Caco-2 (cell line): Measurements from ENCODE around the gene RNF19B. TPM values are rescaled to one million over a fixed set of nuclear protein-coding genes. Genes with fewer than 3 reads are reported as not detected.

Experiments used
- BruUV-seq: library from RNA; stranded (reverse); fragments of 400-500 nt; replicated peaks from 2 replicates; lab custom pipeline; 2021; lab: Mats Ljungman, UMichigan
- CTCF ChIA-PET: fragments of 300-600 bp; sonication (Branson Sonifier 250); formaldehyde crosslinking; loops from one replicate; lab custom pipeline; 2022; ENCODE audit warnings: antibody characterized with exemption; lab: Charles Lee
- POLR2A ChIA-PET: fragments of 300-600 bp; sonication (Branson Sonifier 250); formaldehyde crosslinking; loops from one replicate; lab custom pipeline; 2022; ENCODE audit warnings: antibody characterized with exemption; lab: Charles Lee
- DNase-seq, 2 experiments: peaks; one replicate each; pipeline versions ENCODE4 v3.0.0 to v3.0.0-alpha.2; 2020 to 2022
- H3K27me3 ChIP-seq: replicated peaks from 2 replicates; pipeline ENCODE4 v1.6.0; 2011; ENCODE audit warnings: low read length; ENCODE audit not compliant: control insufficient read depth, insufficient read depth
- H3K36me3 ChIP-seq: 2 replicates; pipeline ENCODE4 v1.5.1; 2011; ENCODE audit warnings: low read length; ENCODE audit not compliant: control insufficient read depth, insufficient read depth
- H3K4me1 ChIP-seq: fragments of 250-450 bp; sonication (Bioruptor Pico); 2 replicates; pipeline ENCODE4 v1.5.1; 2020; ENCODE audit warnings: mild to moderate bottlenecking
- H3K4me3 ChIP-seq: 2 replicates; pipeline ENCODE4 v1.5.1; 2011; ENCODE audit warnings: low read depth, mild to moderate bottlenecking, control low read depth, low read length
- H3K9me3 ChIP-seq: fragments of 250-450 bp; sonication (Bioruptor Pico); 2 replicates; pipeline ENCODE4 v1.5.1; 2020; ENCODE audit warnings: mild to moderate bottlenecking, moderate library complexity
- H3K27ac Mint-ChIP-seq: one replicate; pipeline ENCODE4 v1.8.0; 2022; ENCODE audit warnings: mixed read lengths; ENCODE audit not compliant: unreplicated experiment
- H3K27me3 Mint-ChIP-seq: one replicate; pipeline ENCODE4 v1.8.0; 2022; ENCODE audit warnings: mixed read lengths; ENCODE audit not compliant: insufficient read depth, unreplicated experiment
- H3K36me3 Mint-ChIP-seq: one replicate; pipeline ENCODE4 v1.8.0; 2022; ENCODE audit warnings: mild to moderate bottlenecking, mixed read lengths; ENCODE audit not compliant: insufficient read depth, unreplicated experiment
- H3K4me1 Mint-ChIP-seq: one replicate; pipeline ENCODE4 v1.8.0; 2022; ENCODE audit warnings: low read depth, mixed read lengths; ENCODE audit not compliant: unreplicated experiment
- H3K4me3 Mint-ChIP-seq: one replicate; pipeline ENCODE4 v1.8.0; 2022; ENCODE audit warnings: mild to moderate bottlenecking, moderate library complexity, mixed read lengths; ENCODE audit not compliant: unreplicated experiment
- H3K9me3 Mint-ChIP-seq: one replicate; pipeline ENCODE4 v1.8.0; 2022; ENCODE audit warnings: mixed read lengths; ENCODE audit not compliant: unreplicated experiment
- intact Hi-C: fragments of 100-400 bp; cut with micrococcal nuclease; formaldehyde crosslinking; loops from one replicate; pipeline ENCODE4 v1.10.0; 2022; ENCODE audit not compliant: unreplicated experiment
- total RNA-seq: library from RNA; stranded (reverse); gene quantifications from 2 replicates; pipeline ENCODE4 v1.2.3, GENCODE V29; 2022
- TF ChIP-seq, protein P1 (sequence below), 2 experiments: fragments of 200-600 bp in 1 of 2; IDR thresholded peaks; 1 replicate in 1 of 2; 2 replicates in 1 of 2; pipeline versions ENCODE4 v1.5.1 to v1.8.0; 2011 to 2022; ENCODE audit warnings: antibody characterized with exemption in 1 of 2, control low read depth in 1 of 2, inconsistent platforms in 1 of 2, low read depth in 1 of 2, low read length in 1 of 2, mild to moderate bottlenecking in 1 of 2, moderate library complexity in 1 of 2; ENCODE audit not compliant: insufficient read depth in 1 of 2, severe bottlenecking in 1 of 2, unreplicated experiment in 1 of 2

RNF19B gene
- total RNA-seq, 1 experiment from 2014 or later: 14.5 TPM

DNA sequence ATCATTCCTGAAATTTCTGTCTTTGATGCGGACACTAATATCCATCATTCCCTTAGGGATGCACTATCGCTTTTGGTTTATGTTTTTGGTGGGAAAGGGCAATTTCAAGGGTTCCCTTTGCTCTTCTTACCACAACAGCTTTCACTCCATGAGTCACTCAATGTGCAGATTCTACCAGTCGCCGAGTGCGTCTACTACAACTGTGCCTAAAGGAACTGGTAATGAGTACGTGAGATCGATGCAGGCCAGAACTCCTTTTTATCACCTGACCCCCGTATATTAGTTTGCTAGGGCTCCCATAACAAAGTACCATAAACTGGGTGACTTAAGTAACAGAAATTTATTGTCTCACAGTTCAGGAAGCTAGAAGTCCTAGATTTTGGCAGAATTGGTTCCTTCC is 35.9 kb downstream of the RNF19B start:
- Mint-ChIP-seq H3K9me3 (no peaks in the 10 kb centered on the region), H3K36me3 (peaks cover 6% of the 10 kb centered on the region), H3K4me3 (no peak overlapping the region), H3K27me3 (no peaks in the 10 kb centered on the region), H3K4me1 (peaks cover 33% of the 10 kb centered on the region), H3K27ac (no peak overlapping the region)
- CTCF ChIA-PET: no interaction called here
- intact Hi-C loops: no loop called here
- Histone ChIP-seq H3K36me3 (no peaks in the 10 kb centered on the region), H3K4me1 (peaks cover 27% of the 10 kb centered on the region), H3K4me3 (no peak overlapping the region), H3K9me3 (no peaks in the 10 kb centered on the region), H3K27me3 (no peaks in the 10 kb centered on the region)
- TF ChIP-seq, protein P1, sequence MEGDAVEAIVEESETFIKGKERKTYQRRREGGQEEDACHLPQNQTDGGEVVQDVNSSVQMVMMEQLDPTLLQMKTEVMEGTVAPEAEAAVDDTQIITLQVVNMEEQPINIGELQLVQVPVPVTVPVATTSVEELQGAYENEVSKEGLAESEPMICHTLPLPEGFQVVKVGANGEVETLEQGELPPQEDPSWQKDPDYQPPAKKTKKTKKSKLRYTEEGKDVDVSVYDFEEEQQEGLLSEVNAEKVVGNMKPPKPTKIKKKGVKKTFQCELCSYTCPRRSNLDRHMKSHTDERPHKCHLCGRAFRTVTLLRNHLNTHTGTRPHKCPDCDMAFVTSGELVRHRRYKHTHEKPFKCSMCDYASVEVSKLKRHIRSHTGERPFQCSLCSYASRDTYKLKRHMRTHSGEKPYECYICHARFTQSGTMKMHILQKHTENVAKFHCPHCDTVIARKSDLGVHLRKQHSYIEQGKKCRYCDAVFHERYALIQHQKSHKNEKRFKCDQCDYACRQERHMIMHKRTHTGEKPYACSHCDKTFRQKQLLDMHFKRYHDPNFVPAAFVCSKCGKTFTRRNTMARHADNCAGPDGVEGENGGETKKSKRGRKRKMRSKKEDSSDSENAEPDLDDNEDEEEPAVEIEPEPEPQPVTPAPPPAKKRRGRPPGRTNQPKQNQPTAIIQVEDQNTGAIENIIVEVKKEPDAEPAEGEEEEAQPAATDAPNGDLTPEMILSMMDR (IDR thresholded peaks at IDR 0.05; ENCODE audit: insufficient read depth in 1 of 2, low read depth in 1 of 2, low read length in 1 of 2, severe bottlenecking in 1 of 2, unreplicated experiment in 1 of 2): no peak
- DNase-seq: no peak
- no TSS peak for BruUV-seq
- POLR2A ChIA-PET: no interaction called here

DNA sequence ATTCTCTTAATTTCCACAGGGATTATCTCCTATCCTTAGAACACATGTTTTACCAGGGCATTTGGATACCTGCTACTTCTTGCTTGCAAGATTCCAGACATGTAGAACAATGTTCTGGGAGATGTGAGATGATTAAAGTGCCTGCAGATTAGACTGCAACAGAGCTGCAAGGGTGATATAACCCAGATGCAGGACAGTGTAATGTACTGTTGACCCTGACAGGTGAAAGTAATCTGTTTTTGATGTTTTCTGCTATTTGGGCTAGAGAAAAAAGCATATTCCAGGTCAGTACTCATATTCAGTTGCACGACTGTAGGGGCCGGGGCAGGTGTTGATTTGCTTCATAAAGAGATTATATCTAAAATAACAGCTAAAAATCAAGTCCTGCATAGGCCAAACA is 36.3 kb downstream of the RNF19B start:
- TF ChIP-seq, protein P1 (IDR thresholded peaks at IDR 0.05; ENCODE audit: insufficient read depth in 1 of 2, low read depth in 1 of 2, low read length in 1 of 2, severe bottlenecking in 1 of 2, unreplicated experiment in 1 of 2): no peak
- intact Hi-C loops: no loop called here
- no TSS peak for BruUV-seq
- ChIA-PET POLR2A (no interaction called here), CTCF (no interaction called here)
- peaks cover 23% of the 10 kb centered on the region for H3K4me1 ChIP-seq
- no peak for DNase-seq
- H3K27me3 ChIP-seq: no peaks in the 10 kb centered on the region
- Mint-ChIP-seq H3K9me3 (no peaks in the 10 kb centered on the region), H3K27ac (no peak overlapping the region), H3K27me3 (no peaks in the 10 kb centered on the region), H3K36me3 (peaks cover 6% of the 10 kb centered on the region), H3K4me3 (no peak overlapping the region), H3K4me1 (peaks cover 34% of the 10 kb centered on the region)
- no peaks in the 10 kb centered on the region for H3K9me3 ChIP-seq
- H3K4me3 ChIP-seq: no peak overlapping the region
- no peaks in the 10 kb centered on the region for H3K36me3 ChIP-seq

DNA sequence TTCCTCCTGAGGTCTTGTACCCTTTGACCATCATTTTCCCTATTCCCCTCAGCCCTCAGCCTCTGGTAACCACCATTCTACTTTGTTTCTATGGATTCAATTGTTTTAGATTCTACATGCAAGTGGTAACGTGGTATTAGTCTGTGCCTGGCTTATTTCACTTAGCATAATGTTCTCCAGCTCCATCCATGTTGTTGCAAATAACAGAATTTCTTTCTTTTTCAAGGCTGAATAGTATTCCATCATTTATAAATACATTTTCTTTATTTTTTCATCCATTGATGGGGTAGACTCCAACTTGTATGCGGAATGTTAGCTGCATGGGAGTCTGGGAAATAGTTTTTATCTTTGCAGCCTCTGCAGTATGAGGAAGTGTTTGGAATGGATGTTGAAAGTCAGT is 37.2 kb downstream of the RNF19B start:
- TF ChIP-seq, protein P1 (IDR thresholded peaks at IDR 0.05; ENCODE audit: insufficient read depth in 1 of 2, low read depth in 1 of 2, low read length in 1 of 2, severe bottlenecking in 1 of 2, unreplicated experiment in 1 of 2): no peak
- Mint-ChIP-seq H3K27ac (no peak overlapping the region), H3K36me3 (peaks cover under 1% of the 10 kb centered on the region), H3K27me3 (no peaks in the 10 kb centered on the region), H3K4me1 (peaks cover 29% of the 10 kb centered on the region), H3K9me3 (no peaks in the 10 kb centered on the region), H3K4me3 (no peak overlapping the region)
- ChIA-PET CTCF (no interaction called here), POLR2A (no interaction called here)
- Histone ChIP-seq H3K4me3 (no peak overlapping the region), H3K36me3 (no peaks in the 10 kb centered on the region), H3K27me3 (no peaks in the 10 kb centered on the region), H3K4me1 (peaks cover 21% of the 10 kb centered on the region), H3K9me3 (no peaks in the 10 kb centered on the region)
- intact Hi-C loops: no loop called here
- BruUV-seq: no TSS peak
- DNase-seq: no peak
